Measurements from ENCODE around the gene CRIP1.

Gene CRIP1

DNA sequence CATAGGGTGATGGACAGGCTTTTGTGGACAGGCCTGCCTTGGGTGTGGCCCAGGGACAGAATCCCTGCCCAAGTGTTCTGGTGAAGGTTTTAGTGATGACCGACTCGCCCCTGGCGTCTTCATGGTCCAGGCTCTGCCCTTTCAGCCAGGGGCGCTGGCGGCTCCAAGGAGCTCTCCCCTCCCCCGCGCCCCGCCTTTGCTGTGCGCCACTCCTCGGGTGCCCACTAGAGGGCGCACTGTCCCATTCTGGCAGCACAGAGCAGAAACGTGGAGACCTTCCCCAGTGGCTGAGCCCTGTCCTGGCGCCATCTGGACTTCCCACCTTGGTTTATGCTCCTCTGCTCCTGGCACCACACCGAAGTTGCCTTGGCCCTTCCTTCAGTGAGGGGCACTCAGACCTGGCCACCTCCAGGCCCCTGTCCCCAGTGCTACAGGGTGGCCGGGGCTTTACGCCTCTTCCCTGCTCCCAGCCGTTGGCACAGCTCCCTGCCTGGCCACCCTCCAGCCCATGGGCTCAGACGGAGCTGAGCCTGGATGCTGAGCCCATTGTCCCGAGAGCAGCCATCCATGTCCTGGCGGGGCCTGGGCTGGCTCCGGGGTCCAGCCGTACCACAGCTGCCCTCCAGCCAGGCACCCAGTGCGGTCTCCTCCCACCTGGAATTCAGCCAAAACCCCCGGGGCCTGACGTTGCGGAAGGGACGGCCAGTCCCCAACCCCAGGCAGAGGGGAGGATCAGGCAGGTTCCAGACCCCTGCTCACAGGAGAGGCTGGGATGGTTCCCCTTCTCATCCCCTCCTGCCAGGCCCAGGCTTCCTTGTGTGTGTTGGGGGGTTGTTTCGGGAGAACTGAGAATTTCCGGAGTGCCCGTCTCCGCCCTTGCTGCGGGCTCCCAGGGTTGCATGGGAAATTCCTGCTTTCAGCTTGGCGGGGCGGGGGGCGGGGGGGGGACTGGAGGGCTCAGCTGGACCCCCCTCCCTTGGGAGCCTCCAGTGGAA is 5.6 kb upstream of the CRIP1 start:
- DNase-seq = peak; percentile 83

GRCh38 chr14:105481886-105482457 is 4.7 kb upstream of the CRIP1 start:
- DNase-seq = peak; percentile 96

GRCh38 chr14:105482486-105483110 is 4.1 kb upstream of the CRIP1 start:
- DNase-seq = no peak

DNA sequence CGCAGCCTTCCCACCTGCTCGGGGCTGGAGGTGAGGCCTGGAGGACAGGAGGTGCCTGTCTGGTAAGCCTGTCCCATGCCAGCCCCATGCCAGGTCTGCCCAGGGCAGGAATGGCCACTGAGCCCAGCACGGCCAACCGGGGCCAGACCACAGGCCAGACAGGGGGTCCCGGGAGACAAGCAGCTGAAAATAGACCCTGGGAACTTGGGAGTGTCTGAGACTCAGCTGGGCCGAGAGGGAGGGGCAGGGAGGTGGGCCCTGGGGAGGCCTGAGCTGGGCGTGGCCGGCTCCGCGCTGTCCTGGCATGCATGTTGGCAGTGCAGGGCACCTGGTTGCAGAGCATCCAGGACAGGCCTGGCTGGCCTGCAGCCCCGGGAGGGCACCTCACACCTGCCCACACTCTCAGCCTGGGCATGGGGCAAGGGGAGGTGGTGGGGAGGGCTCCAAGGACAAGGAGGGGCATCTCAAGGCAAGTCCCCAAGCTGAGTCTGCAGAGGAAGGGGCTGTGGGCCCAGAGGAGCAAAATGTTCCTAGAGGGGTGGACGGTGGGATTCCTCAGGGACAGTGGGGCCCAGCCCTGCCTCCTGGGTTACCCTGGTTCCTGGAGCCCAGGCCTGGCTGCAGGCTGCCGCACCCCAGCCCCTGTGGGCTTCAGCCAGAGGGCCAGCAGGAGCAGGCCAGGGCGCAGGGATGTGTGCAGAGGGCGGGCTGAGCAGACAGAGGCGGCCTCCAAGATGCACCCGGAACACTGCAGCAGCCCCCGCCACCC is 3.2 kb upstream of the CRIP1 start:
- no peak for DNase-seq

GRCh38 chr14:105484069-105484996 is 2.4 kb upstream of the CRIP1 start:
- DNase-seq = no peak

DNA sequence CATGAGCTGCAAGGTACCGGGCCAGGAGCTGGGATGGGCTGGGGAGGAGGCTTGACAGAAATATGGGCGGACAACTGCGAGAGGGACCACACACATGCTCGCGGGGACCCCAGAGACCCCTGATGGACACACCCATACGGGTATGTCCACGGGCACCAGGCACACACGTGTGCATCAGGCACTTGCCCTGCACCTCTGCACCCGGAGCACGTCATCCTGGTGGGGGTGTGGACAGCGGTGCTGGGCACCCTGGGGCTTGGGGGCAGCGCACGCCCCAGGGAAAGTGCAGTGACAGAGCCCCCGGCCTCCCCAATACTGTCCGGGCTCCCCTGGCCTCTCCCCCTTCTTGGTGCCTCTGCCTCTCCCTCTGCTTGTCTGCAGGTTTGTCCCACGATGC is 1.7 kb upstream of the CRIP1 start:
- DNase-seq = no peak

DNA sequence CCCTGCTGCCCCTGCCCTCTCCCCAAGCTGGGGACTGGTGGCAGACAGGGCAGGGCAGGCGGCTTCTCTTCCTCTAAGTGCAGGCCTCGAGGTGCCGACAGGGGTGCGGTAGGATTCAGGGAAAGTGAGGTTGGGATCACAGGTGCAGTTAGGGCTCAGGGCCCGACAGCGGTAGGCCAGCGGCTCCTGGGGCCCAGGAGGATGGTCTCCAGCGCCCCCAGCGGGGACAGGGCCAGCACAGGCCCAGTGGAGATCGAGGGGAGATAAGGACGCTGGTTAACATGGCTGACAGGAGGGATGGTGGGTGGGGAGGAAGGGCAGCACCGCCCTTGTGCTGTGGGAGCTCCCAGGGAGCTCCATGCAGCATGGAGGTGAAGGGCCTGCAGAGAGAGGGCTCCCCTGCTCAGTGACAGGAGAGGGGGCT is 935 bp upstream of the CRIP1 start:
- peak; percentile 24 for DNase-seq

GRCh38 chr14:105486974-105487448 is 325 bp downstream of the CRIP1 start:
- DNase-seq = no peak

- DNase-seq = no peak
Measured at GRCh38 chr14:105487449-105487985, 831 bp downstream of the CRIP1 start.

DNA sequence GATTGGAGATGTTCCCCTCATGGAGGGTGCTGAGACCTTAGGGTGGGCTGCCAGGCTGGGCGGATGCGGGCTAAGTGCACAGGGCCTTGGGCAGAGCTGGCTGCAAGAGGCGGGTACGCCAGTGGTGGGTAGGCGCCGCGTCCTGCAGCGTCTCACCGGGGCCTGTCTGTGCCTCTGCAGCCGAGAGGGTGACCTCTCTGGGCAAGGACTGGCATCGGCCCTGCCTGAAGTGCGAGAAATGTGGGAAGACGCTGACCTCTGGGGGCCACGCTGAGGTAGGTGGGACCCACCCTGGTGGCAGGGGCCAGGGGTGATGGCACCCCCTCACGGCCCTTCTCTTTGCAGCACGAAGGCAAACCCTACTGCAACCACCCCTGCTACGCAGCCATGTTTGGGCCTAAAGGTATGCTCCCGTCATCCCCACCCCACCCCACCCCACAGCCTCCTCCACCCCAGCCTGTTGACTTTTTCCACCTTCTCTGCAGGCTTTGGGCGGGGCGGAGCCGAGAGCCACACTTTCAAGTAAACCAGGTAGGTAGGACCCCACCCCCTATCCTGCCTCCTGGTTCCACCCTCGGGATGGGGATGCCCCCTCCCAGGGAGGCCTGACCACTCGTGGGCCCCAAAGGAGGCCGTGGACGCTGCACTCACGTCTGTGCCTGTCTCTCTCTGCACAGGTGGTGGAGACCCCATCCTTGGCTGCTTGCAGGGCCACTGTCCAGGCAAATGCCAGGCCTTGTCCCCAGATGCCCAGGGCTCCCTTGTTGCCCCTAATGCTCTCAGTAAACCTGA is 1.5 kb downstream of the CRIP1 start:
- no peak for DNase-seq

- no peak for DNase-seq
Measured at GRCh38 chr14:105488781-105489541, 2.3 kb downstream of the CRIP1 start.

- DNase-seq = peak; percentile 78
Measured at GRCh38 chr14:105489542-105490266, 3.0 kb downstream of the CRIP1 start.

DNA sequence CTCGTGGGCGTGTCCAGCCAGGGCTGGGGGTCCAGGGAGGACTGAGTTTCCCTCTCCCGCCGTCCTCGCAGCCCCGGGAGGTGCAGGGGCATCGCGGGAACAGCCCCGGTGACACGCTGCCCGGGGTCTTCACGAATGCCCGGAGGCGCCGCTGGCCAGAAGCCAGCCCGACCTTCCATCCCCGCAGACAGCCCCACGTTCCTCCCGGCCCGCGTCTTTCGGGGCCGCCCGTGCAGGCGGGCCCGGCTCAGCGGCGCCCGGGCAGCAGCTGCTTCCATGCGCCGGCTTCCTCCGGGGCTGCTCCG is 3.5 kb downstream of the CRIP1 start:
- DNase-seq = no peak

DNA sequence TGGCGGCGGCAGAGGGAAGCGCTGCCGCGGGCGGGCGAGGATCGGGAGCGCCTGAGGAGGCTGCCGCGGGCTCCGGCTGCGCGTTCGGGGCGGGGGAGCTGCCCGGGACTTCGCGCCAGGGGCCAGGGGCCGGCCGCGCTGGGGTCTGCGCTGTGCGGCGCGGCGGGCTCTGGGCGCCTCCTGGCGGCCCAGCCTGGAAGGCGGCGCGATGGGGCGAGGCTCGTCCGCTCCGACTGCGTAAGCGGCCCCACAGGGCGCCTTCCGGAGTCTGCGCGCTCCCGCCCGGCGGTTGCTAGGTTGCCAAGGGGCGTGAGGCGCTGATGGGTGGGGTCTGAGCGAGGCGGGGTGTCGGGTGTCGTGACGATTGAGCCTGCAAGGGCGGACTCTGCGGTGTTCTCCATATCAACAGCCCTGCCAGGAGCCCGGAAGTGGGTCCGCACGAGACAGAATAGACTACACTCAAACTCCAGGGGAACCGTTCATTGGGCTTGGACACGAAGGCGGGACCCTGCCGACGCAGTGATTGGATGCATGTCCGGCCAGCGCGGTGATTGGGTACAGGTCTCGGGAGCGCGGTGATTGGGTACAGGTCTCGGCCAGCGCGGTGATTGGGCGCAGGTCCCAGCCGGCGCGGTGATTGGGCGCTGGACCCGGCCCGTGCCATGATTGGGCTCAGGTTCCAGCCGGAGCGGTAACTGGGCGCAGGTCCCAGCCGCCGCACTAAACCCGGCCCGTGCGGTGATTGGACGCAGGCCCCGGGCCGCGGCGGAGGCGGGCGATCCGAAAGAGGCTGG is 4.1 kb downstream of the CRIP1 start, which contains the start of gene TEDC1:
Gene TEDC1 (plus strand): TSS at position 675 of the 794 bp plus-strand sequence. CDS start 130 bp downstream, outside the sequence.
- peak; percentile 100 for DNase-seq

DNA sequence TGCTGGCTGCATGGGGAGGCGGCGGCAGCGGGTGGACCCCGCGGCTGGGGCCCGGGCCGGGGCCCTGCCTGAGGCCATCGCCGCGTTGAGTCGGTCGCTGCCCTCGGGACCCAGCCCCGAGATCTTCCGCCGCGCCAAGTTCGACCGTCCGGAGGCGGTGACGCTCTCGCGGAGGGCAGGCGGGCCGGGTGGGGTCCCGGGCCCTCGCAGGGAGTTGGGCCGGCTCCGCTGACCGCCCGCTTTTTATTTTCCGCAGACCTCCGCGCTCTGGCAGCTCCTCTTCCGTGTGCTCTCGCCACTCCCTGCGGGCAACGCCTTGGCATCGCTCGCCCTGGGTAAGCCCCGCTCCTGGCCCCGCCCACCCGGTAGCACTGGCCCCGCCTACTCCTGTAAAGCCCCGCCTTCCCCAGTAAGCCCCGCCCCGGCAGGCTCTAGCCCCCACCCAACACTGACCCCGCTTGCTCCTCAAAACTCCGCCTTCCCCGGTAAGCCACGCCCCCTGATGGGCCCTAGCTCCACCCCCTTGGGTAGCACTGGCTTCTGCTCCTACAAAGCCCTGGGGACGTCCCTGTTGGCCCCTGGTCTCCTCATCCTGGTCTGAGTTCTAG is 4.8 kb downstream of the CRIP1 start:
- peak; percentile 26 for DNase-seq

DNA sequence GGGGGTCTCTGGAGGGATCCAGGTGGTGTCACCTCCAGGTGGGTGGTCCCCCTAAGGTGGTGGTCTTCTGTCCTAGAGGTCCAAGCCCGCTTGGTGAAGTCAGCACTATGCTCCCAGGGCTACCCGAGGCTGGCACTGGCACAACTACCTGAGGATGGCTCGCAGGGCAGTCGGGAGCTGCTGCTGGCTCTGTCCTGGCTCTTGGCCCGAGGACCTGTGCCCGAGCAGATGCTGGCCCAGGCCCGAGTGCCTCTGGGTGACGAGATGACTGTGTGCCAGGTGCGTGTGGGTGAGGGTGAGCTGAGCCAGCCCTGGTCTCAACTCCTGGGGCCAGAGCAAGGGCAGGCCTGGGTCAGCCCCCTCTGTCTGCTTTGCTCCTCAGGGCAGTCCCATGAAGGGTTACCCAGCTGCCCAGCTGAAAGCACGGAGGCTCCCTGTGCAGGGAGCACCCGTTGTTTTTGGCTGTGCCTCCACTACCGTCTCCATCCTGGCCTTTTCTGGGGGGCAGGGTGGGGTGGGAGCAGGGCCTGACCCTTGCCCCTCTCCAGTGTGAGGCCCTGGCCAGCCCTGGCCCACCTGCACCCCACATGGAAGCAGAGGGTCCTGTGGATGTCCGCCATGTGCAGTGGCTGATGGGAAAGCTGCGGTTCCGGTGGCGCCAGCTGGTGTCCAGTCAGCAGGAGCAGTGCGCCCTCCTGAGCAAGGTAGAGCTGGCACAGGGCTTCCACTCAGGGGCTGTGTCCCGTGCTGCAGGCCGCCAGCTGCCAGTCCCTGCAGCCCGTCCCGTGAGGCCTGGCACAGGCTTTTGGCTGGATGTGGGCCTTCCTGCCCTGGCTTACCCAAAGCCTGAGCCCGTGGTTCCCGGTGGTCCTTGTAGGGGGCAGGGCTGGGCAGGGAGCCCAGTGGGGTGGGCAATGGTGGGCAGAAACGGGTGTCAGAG is 5.6 kb downstream of the CRIP1 start:
- DNase-seq = no peak
